HEK293 (cell line): ENCODE data around the gene PRR5.

ENCODE experiments used
- CTCF ChIA-PET: fragments of 350-600 bp; formaldehyde crosslinking; extraction: SDS; loops from one replicate; lab custom pipeline; 2021; ENCODE audit warnings: antibody characterized with exemption; lab: Yijun Ruan, JAX
- POLR2A ChIA-PET: fragments of 300-600 bp; formaldehyde crosslinking; extraction: SDS; loops from one replicate; lab custom pipeline; 2020; ENCODE audit warnings: antibody characterized with exemption, inconsistent platforms; lab: Yijun Ruan, JAX
- H3K27ac ChIP-seq: fragments of 200-500 bp; sonication (Bioruptor generic); 2 replicates; pipeline ENCODE4 v1.5.1; 2014; ENCODE audit warnings: low read depth, low read length, control low read depth, inconsistent platforms; ENCODE audit errors: extremely low read depth
- H3K36me3 ChIP-seq, 2 experiments: fragments of 200-500 bp in 1 of 2; sonication (Bioruptor generic) in 1 of 2; 1 replicate in 1 of 2; 2 replicates in 1 of 2; pipeline ENCODE4 v1.5.1; 2014 to 2017; ENCODE audit warnings: inconsistent platforms in 2 of 2, low read length in 2 of 2; ENCODE audit not compliant: control insufficient read depth in 2 of 2, insufficient read depth in 1 of 2
- H3K4me1 ChIP-seq: fragments of 200-500 bp; sonication (Bioruptor generic); 2 replicates; pipeline ENCODE4 v1.5.1; 2014; ENCODE audit warnings: mild to moderate bottlenecking, low read length, inconsistent platforms; ENCODE audit not compliant: control insufficient read depth, insufficient read depth
- H3K4me3 ChIP-seq: 2 replicates; pipeline ENCODE4 v1.5.1; 2011; ENCODE audit warnings: low read depth, mild to moderate bottlenecking, control low read depth, low read length, moderate library complexity
- H3K9me3 ChIP-seq: fragments of 200-500 bp; sonication (Bioruptor generic); 2 replicates; pipeline ENCODE4 v1.5.1; 2014; ENCODE audit warnings: low read depth, low read length, inconsistent platforms; ENCODE audit not compliant: control insufficient read depth, insufficient read depth
- BCL6B ChIP-seq: fragments of 450-650 bp; formaldehyde crosslinking; IDR thresholded peaks from 2 replicates; pipeline ENCODE4 v1.5.1; 2017; ENCODE audit warnings: missing biosample characterization, missing genetic modification characterization
- ELK4 ChIP-seq: IDR thresholded peaks from 2 replicates; pipeline ENCODE4 v1.6.1; 2011; ENCODE audit warnings: mild to moderate bottlenecking, low read depth, low read length, borderline replicate concordance
- PATZ1 ChIP-seq: fragments of 450-650 bp; formaldehyde crosslinking; IDR thresholded peaks from 2 replicates; pipeline ENCODE4 v1.5.1; 2016; ENCODE audit warnings: missing biosample characterization, missing genetic modification characterization
- PBX3 ChIP-seq: sonication (generic); formaldehyde crosslinking; IDR thresholded peaks from 2 replicates; pipeline ENCODE4 v1.8.1; 2022; ENCODE audit warnings: mild to moderate bottlenecking, moderate library complexity, missing genetic modification reagents
- SCRT2 ChIP-seq: fragments of 450-650 bp; formaldehyde crosslinking; IDR thresholded peaks from 2 replicates; pipeline ENCODE4 v1.5.1; 2016; ENCODE audit warnings: missing biosample characterization, missing genetic modification characterization
- YY2 ChIP-seq: fragments of 450-650 bp; formaldehyde crosslinking; IDR thresholded peaks from 2 replicates; pipeline ENCODE4 v1.5.1; 2016; ENCODE audit warnings: missing biosample characterization, missing genetic modification characterization
- ZNF175 ChIP-seq: fragments of 450-650 bp; formaldehyde crosslinking; IDR thresholded peaks from 2 replicates; pipeline ENCODE4 v1.5.1; 2016; ENCODE audit warnings: missing biosample characterization, missing genetic modification characterization
- ZNF239 ChIP-seq: fragments of 450-650 bp; formaldehyde crosslinking; IDR thresholded peaks from 2 replicates; pipeline ENCODE4 v1.5.1; 2016; ENCODE audit warnings: missing biosample characterization, missing genetic modification characterization
- ZNF280C ChIP-seq: fragments of 450-650 bp; formaldehyde crosslinking; IDR thresholded peaks from 2 replicates; pipeline ENCODE4 v1.5.1; 2016; ENCODE audit warnings: missing biosample characterization, missing genetic modification characterization
- ZNF391 ChIP-seq: fragments of 450-650 bp; formaldehyde crosslinking; IDR thresholded peaks from 2 replicates; pipeline ENCODE4 v1.5.1; 2016; ENCODE audit warnings: low read depth, missing biosample characterization, missing genetic modification characterization, borderline replicate concordance
- ZNF488 ChIP-seq: fragments of 450-650 bp; formaldehyde crosslinking; IDR thresholded peaks from 2 replicates; pipeline ENCODE4 v1.5.1; 2016; ENCODE audit warnings: missing biosample characterization, missing genetic modification characterization
- ZNF544 ChIP-seq: fragments of 450-650 bp; formaldehyde crosslinking; IDR thresholded peaks from 2 replicates; pipeline ENCODE4 v1.5.0; 2017; ENCODE audit warnings: missing biosample characterization, missing genetic modification characterization
- ZNF621 ChIP-seq: fragments of 450-650 bp; formaldehyde crosslinking; IDR thresholded peaks from 2 replicates; pipeline ENCODE4 v1.5.1; 2017; ENCODE audit warnings: missing biosample characterization, missing genetic modification characterization
- ZNF658 ChIP-seq: fragments of 450-650 bp; formaldehyde crosslinking; IDR thresholded peaks from 2 replicates; pipeline ENCODE4; 2016; ENCODE audit warnings: missing biosample characterization, missing genetic modification characterization
- ZNF670 ChIP-seq: fragments of 450-650 bp; formaldehyde crosslinking; IDR thresholded peaks from 2 replicates; pipeline ENCODE4 v1.5.1; 2016; ENCODE audit warnings: missing biosample characterization, missing genetic modification characterization, low read depth
- ZNF692 ChIP-seq: fragments of 450-650 bp; formaldehyde crosslinking; IDR thresholded peaks from 2 replicates; pipeline ENCODE4 v1.5.1; 2016; ENCODE audit warnings: missing biosample characterization, missing genetic modification characterization
- ZSCAN16 ChIP-seq: fragments of 450-650 bp; formaldehyde crosslinking; IDR thresholded peaks from 2 replicates; pipeline ENCODE4 v1.5.1; 2016; ENCODE audit warnings: missing biosample characterization, missing genetic modification characterization
- ZSCAN23 ChIP-seq: fragments of 450-650 bp; formaldehyde crosslinking; IDR thresholded peaks from 2 replicates; pipeline ENCODE4 v1.5.1; 2016; ENCODE audit warnings: missing biosample characterization, missing genetic modification characterization
- ZSCAN4 ChIP-seq: fragments of 450-650 bp; formaldehyde crosslinking; IDR thresholded peaks from 2 replicates; pipeline ENCODE4 v1.5.1; 2017; ENCODE audit warnings: missing biosample characterization, missing genetic modification characterization

Gene PRR5

GRCh38 chr22:44783091-44783490, 81.1 kb downstream of the PRR5 start:
- CTCF ChIA-PET, result interaction anchor here (0.6 to 0.7 kb wide), 3 partner anchors 14 to 324 kb away, joined by 3 read pairs; no protein-coding TSS in a partner anchor

GRCh38 chr22:44783581-44783980, 81.6 kb downstream of the PRR5 start:
- Histone ChIP-seq H3K9me3 (no peaks in the 10 kb centered on the region), H3K27ac (no peak overlapping the region), H3K4me1 (no peaks in the 10 kb centered on the region), H3K4me3 (no peak overlapping the region), H3K36me3 (peaks cover 3 to 9% of the 10 kb centered on the region in 2 experiments; a peak in 2 of 3 replicates)
- CTCF ChIA-PET, result interaction anchor here (0.6 to 0.7 kb wide), 2 partner anchors 14 to 45 kb away, joined by 3 read pairs; no protein-coding TSS in a partner anchor
- TF ChIP-seq ZNF544 (no peak), ZNF670 (no peak), ZSCAN16 (tag by site-specific recombination) (no peak), PATZ1 (no peak), ZNF621 (tag by site-specific recombination) (no peak), SCRT2 (tag by site-specific recombination) (no peak), ZNF391 (tag by site-specific recombination) (no peak), ZSCAN23 (tag by site-specific recombination) (no peak), PBX3 (no peak), YY2 (tag by site-specific recombination) (no peak), ZNF692 (tag by site-specific recombination) (no peak), BCL6B (tag by site-specific recombination) (no peak), ZNF658 (no peak), ZNF280C (tag by site-specific recombination) (no peak), ZNF488 (tag by site-specific recombination) (no peak), ZSCAN4 (tag by site-specific recombination) (no peak), ZNF175 (no peak)
- POLR2A ChIA-PET, result no interaction called here

More at GRCh38 chr22:44783091-44783490, 81.1 kb downstream of the PRR5 start:
- Histone ChIP-seq H3K4me1 (no peaks in the 10 kb centered on the region), H3K9me3 (no peaks in the 10 kb centered on the region)
- TF ChIP-seq ZNF239 (tag by site-specific recombination) (no peak), ELK4 (no peak)
- TF ChIP-seq, all 188 proteins: peak for 0
- POLR2A ChIA-PET, result no interaction called here
- H3K4me3 ChIP-seq, result no peak overlapping the region
- H3K27ac ChIP-seq, result no peak overlapping the region
- peaks cover 3 to 9% of the 10 kb centered on the region in 2 experiments; a peak in 2 of 3 replicates for H3K36me3 ChIP-seq
